AG04450 (cell line): ENCODE measurements around the gene C1QTNF7. TPM values are rescaled to one million over a fixed set of nuclear protein-coding genes. Genes with fewer than 3 reads are reported as not detected.

Experiments
- CTCF ChIA-PET: fragments of 300-600, 350-600 bp; formaldehyde crosslinking; extraction: SDS; loops from one replicate; lab custom pipeline; 2022; ENCODE audit warnings: antibody characterized with exemption, inconsistent platforms; lab: Charles Lee
- POLR2A ChIA-PET: fragments of 350-600 bp; formaldehyde crosslinking; extraction: SDS; loops from one replicate; lab custom pipeline; 2021; ENCODE audit warnings: antibody characterized with exemption, inconsistent platforms; lab: Yijun Ruan, JAX
- DNase-seq: peaks from one replicate; pipeline ENCODE4 v3.0.0-alpha.2; 2011; ENCODE audit warnings: low read depth, low spot score
- H3K27ac ChIP-seq: one replicate; pipeline ENCODE4 v1.5.1; 2012; ENCODE audit warnings: low read depth, low read length, control low read depth
- H3K27me3 ChIP-seq: one replicate; pipeline ENCODE4 v1.6.0; 2012; ENCODE audit warnings: low read length; ENCODE audit not compliant: control insufficient read depth, insufficient read depth
- H3K4me3 ChIP-seq: 2 replicates; pipeline ENCODE4 v1.5.1; 2011; ENCODE audit warnings: mild to moderate bottlenecking, low read depth, low read length, control low read depth
- H3K9me3 ChIP-seq: 2 replicates; pipeline ENCODE4 v1.5.1; 2012; ENCODE audit warnings: low read length; ENCODE audit not compliant: control insufficient read depth, insufficient read depth
- CTCF ChIP-seq: IDR thresholded peaks from 2 replicates; pipeline ENCODE4 v1.5.1; 2011; ENCODE audit warnings: low read depth, low read length, control low read depth, inconsistent platforms
- polyA plus RNA-seq: library from polyadenylated mRNA; depleted of rRNA; stranded (reverse); fragments of >200 nt; gene quantifications from 2 replicates; pipeline ENCODE4 v1.2.3, GENCODE V29; 2011

Gene C1QTNF7
- polyA plus RNA-seq, 1 experiment = 2.9 TPM

GRCh38 chr4:15425520-15425919 is 2.3 kb upstream of the C1QTNF7 start:
- CTCF ChIA-PET = interaction anchor here (1.8 to 2.8 kb wide), 2 partner anchors 29 to 32 kb away, joined by 4 to 8 read pairs; no protein-coding TSS in a partner anchor
- no peak for TF ChIP-seq CTCF
- Histone ChIP-seq H3K27ac (no peak overlapping the region), H3K9me3 (no peaks in the 10 kb centered on the region), H3K4me3 (no peak overlapping the region), H3K27me3 (no peaks in the 10 kb centered on the region)
- DNase-seq = no peak
- POLR2A ChIA-PET = no interaction called here

- TF ChIP-seq CTCF = no peak
- Histone ChIP-seq H3K4me3 (no peak overlapping the region), H3K9me3 (no peaks in the 10 kb centered on the region), H3K27me3 (no peaks in the 10 kb centered on the region), H3K27ac (no peak overlapping the region)
- ChIA-PET POLR2A (interaction anchor here (1.7 kb wide), 1 partner anchor 10 kb away, joined by 6 read pairs; no protein-coding TSS in a partner anchor), CTCF (interaction anchor here (2.8 kb wide), 1 partner anchor 31 kb away, joined by 8 read pairs; no protein-coding TSS in a partner anchor)
- DNase-seq = no peak
Observed at GRCh38 chr4:15427161-15427560, 672 bp upstream of the C1QTNF7 start.

- Histone ChIP-seq H3K9me3 (no peaks in the 10 kb centered on the region), H3K27ac (no peak overlapping the region), H3K4me3 (no peak overlapping the region), H3K27me3 (no peaks in the 10 kb centered on the region)
- POLR2A ChIA-PET = interaction anchor here (1.7 kb wide), 1 partner anchor 8 kb away, joined by 6 read pairs; no protein-coding TSS in a partner anchor
- DNase-seq = no peak
- CTCF ChIA-PET = interaction anchor here (2.8 kb wide), 1 partner anchor 29 kb away, joined by 8 read pairs; no protein-coding TSS in a partner anchor
- TF ChIP-seq CTCF = no peak
Observed at GRCh38 chr4:15428611-15429010, 778 bp downstream of the C1QTNF7 start.

GRCh38 chr4:15434091-15434490 is 6.3 kb downstream of the C1QTNF7 start:
- H3K4me3 ChIP-seq = no peak overlapping the region
- no peak overlapping the region for H3K27ac ChIP-seq
- TF ChIP-seq CTCF = no peak
- no peaks in the 10 kb centered on the region for H3K9me3 ChIP-seq
- ChIA-PET CTCF (no interaction called here), POLR2A (no interaction called here)
- DNase-seq = no peak
- no peaks in the 10 kb centered on the region for H3K27me3 ChIP-seq

GRCh38 chr4:15434676-15435075 is 6.8 kb downstream of the C1QTNF7 start:
- POLR2A ChIA-PET = no interaction called here

More at GRCh38 chr4:15434676-15435075, 6.8 kb downstream of the C1QTNF7 start:
- no peak for DNase-seq
- H3K9me3 ChIP-seq = no peaks in the 10 kb centered on the region
- H3K27ac ChIP-seq = no peak overlapping the region
- no peak for TF ChIP-seq CTCF
- CTCF ChIA-PET = no interaction called here
- H3K4me3 ChIP-seq = no peak overlapping the region
- H3K27me3 ChIP-seq = no peaks in the 10 kb centered on the region
